GM21619 (cell line): ENCODE data around the gene CFAP73.

Experiments
- ATAC-seq: cut with Tn5 transposase; IDR thresholded peaks from one replicate; pipeline ENCODE4 v1.9.1; 2021; ENCODE audit not compliant: unreplicated experiment

The CFAP73 gene

GRCh38 chr12:113163030-113163360 lies 13.5 kb downstream of the CFAP73 start:
- ATAC-seq: no peak

- no peak for ATAC-seq
Measured at GRCh38 chr12:113164014-113164413, 14.5 kb downstream of the CFAP73 start.

- no peak for ATAC-seq
Measured at GRCh38 chr12:113165521-113166450, 16.3 kb downstream of the CFAP73 start.

- no peak for ATAC-seq
Measured at GRCh38 chr12:113167868-113168267, 18.3 kb downstream of the CFAP73 start.

GRCh38 chr12:113169697-113170096 lies 20.2 kb downstream of the CFAP73 start:
- ATAC-seq: no peak

- no peak for ATAC-seq
Measured at GRCh38 chr12:113170457-113170856, 20.9 kb downstream of the CFAP73 start.

GRCh38 chr12:113170926-113171325 lies 21.4 kb downstream of the CFAP73 start:
- ATAC-seq: no peak

GRCh38 chr12:113171543-113171942 lies 22.0 kb downstream of the CFAP73 start:
- no peak for ATAC-seq

- no peak for ATAC-seq
Measured at GRCh38 chr12:113172185-113172584, 22.7 kb downstream of the CFAP73 start.

- ATAC-seq: no peak
Measured at GRCh38 chr12:113173081-113173698, 23.7 kb downstream of the CFAP73 start.

GRCh38 chr12:113174461-113175384 lies 25.2 kb downstream of the CFAP73 start:
- peak; percentile 54 for ATAC-seq

- ATAC-seq: no peak
Measured at GRCh38 chr12:113179023-113179422, 29.5 kb downstream of the CFAP73 start.

GRCh38 chr12:113180333-113180732 lies 30.8 kb downstream of the CFAP73 start:
- no peak for ATAC-seq

GRCh38 chr12:113181975-113182374 lies 32.5 kb downstream of the CFAP73 start:
- ATAC-seq: no peak

- ATAC-seq: no peak
Measured at GRCh38 chr12:113183030-113183589, 33.6 kb downstream of the CFAP73 start.

GRCh38 chr12:113184098-113184899 lies 34.8 kb downstream of the CFAP73 start:
- ATAC-seq: peak; percentile 45

GRCh38 chr12:113184900-113185179 lies 35.3 kb downstream of the CFAP73 start:
- peak; percentile 76 for ATAC-seq

GRCh38 chr12:113185180-113186032 lies 35.9 kb downstream of the CFAP73 start, which contains the start of the genes DDX54 and RITA1:
Gene DDX54, minus strand, starts transcription at chr12:113185478. Its CDS starts 27 bp downstream, at chr12:113185451.
Gene RITA1, plus strand, starts transcription at chr12:113185721. Its CDS starts 1,026 bp downstream, at chr12:113186747.
- peak; percentile 45 for ATAC-seq

GRCh38 chr12:113186033-113186365 lies 36.5 kb downstream of the CFAP73 start:
- no peak for ATAC-seq
